B cell (primary cell): ENCODE results near the gene IL17RC. TPM values are rescaled to one million over a fixed set of nuclear protein-coding genes. Genes with fewer than 3 reads are reported as not detected.

Experiments
- ATAC-seq: fragments of 200-7000 bp; cut with Tn5 transposase; one replicate; pipeline ENCODE4 v1.10.0; 2021; ENCODE audit warnings: low read depth, mild to moderate bottlenecking, moderate number of reproducible peaks, moderate library complexity
- CTCF ChIA-PET: fragments of 350-600 bp; sonication (Branson Sonifier 250); formaldehyde crosslinking; loops from one replicate; lab custom pipeline; 2021; ENCODE audit warnings: antibody characterized with exemption, inconsistent platforms; lab: Charles Lee
- POLR2A ChIA-PET: fragments of 350-600 bp; sonication (Branson Sonifier 250); formaldehyde crosslinking; loops from one replicate; lab custom pipeline; 2021; ENCODE audit warnings: antibody characterized with exemption; lab: Charles Lee
- DNase-seq: peaks from one replicate; pipeline ENCODE4 v3.0.0; 2013
- H2AFZ ChIP-seq: 2 replicates; pipeline ENCODE4 v1.6.1; 2012; ENCODE audit warnings: mild to moderate bottlenecking, low read depth, low read length; ENCODE audit not compliant: insufficient read depth, poor library complexity, severe bottlenecking
- H3K27ac ChIP-seq, 2 donors: 1 replicate in 1 of 2; 2 replicates in 1 of 2; pipeline ENCODE4 v1.5.1; 2012 to 2013; ENCODE audit warnings: low read length in 2 of 2, mild to moderate bottlenecking in 2 of 2, moderate library complexity in 1 of 2
- H3K27me3 ChIP-seq, 4 experiments: fragments of 200-600 bp in 1 of 4; sonication (generic) in 1 of 4; replicated peaks in 1 of 4; 1 replicate in 2 of 4; 2 replicates in 2 of 4; pipeline versions ENCODE4 v1.6.1 to v1.7.0; 2013 to 2016; ENCODE audit warnings: low read length in 3 of 4, mild to moderate bottlenecking in 2 of 4, mixed read lengths in 1 of 4, moderate library complexity in 1 of 4; ENCODE audit not compliant: insufficient read depth in 4 of 4, control insufficient read depth in 3 of 4; ENCODE audit errors: control extremely low read depth in 1 of 4
- H3K36me3 ChIP-seq, 2 experiments: replicated peaks in 1 of 2; 1 replicate in 1 of 2; 2 replicates in 1 of 2; pipeline versions ENCODE4 v1.6.1 to v1.7.1; 2013; ENCODE audit warnings: low read length in 1 of 2; ENCODE audit not compliant: insufficient read depth in 2 of 2, control insufficient read depth in 1 of 2; ENCODE audit errors: control extremely low read depth in 1 of 2, extremely low read depth in 1 of 2
- H3K4me1 ChIP-seq, 2 donors: fragments of 200-600 bp in 1 of 2; sonication (generic) in 1 of 2; 1 replicate in 1 of 2; 2 replicates in 1 of 2; pipeline versions ENCODE4 v1.5.1 to v1.6.1; 2013 to 2017; ENCODE audit warnings: low read length in 2 of 2; ENCODE audit not compliant: control insufficient read depth in 2 of 2, insufficient read depth in 2 of 2
- H3K4me2 ChIP-seq: replicated peaks from 2 replicates; pipeline ENCODE3; 2012; ENCODE audit warnings: mild to moderate bottlenecking, low read depth, low read length; ENCODE audit not compliant: poor library complexity, severe bottlenecking
- H3K4me3 ChIP-seq, 5 experiments: fragments of 200-600 bp in 1 of 5; sonication (generic) in 1 of 5; 1 replicate in 3 of 5; 2 replicates in 2 of 5; pipeline versions ENCODE4 v1.5.1 to v1.7.0; 2011 to 2016; ENCODE audit warnings: low read length in 4 of 5, mild to moderate bottlenecking in 4 of 5, low read depth in 2 of 5, control low read depth in 1 of 5, moderate library complexity in 1 of 5; ENCODE audit not compliant: insufficient read depth in 1 of 5; ENCODE audit errors: control extremely low read depth in 1 of 5, extremely low read depth in 1 of 5
- H3K79me2 ChIP-seq: fragments of 200-600 bp; sonication (generic); one replicate; pipeline ENCODE4 v1.6.0; 2016; ENCODE audit warnings: low read length; ENCODE audit not compliant: control insufficient read depth, insufficient read depth
- H3K9ac ChIP-seq: fragments of 200-600 bp; sonication (generic); 2 replicates; pipeline ENCODE4 v1.6.1; 2017; ENCODE audit warnings: mild to moderate bottlenecking, low read length, moderate library complexity
- H3K9me3 ChIP-seq, 3 donors: one replicate each; pipeline versions ENCODE4 v1.6.1 to v1.7.1; 2013; ENCODE audit warnings: low read length in 2 of 3; ENCODE audit not compliant: control insufficient read depth in 2 of 3, insufficient read depth in 1 of 3; ENCODE audit errors: control extremely low read depth in 1 of 3
- H4K20me1 ChIP-seq: 2 replicates; pipeline ENCODE4 v1.6.0; 2012; ENCODE audit warnings: mild to moderate bottlenecking, low read length; ENCODE audit not compliant: insufficient read depth, control insufficient read depth, poor library complexity, severe bottlenecking
- H3K27ac Mint-ChIP-seq: one replicate; pipeline ENCODE4 v1.8.0; 2021; ENCODE audit warnings: mixed read lengths
- H3K27me3 Mint-ChIP-seq: one replicate; pipeline ENCODE4 v1.8.0; 2021; ENCODE audit warnings: mixed read lengths
- H3K4me1 Mint-ChIP-seq: one replicate; pipeline ENCODE4 v1.8.0; 2021; ENCODE audit warnings: mixed read lengths
- H3K4me3 Mint-ChIP-seq: one replicate; pipeline ENCODE4 v1.8.0; 2021; ENCODE audit warnings: mixed read lengths
- H3K9me3 Mint-ChIP-seq: one replicate; pipeline ENCODE4 v1.8.0; 2022; ENCODE audit warnings: mixed read lengths; ENCODE audit not compliant: insufficient read depth
- CTCF ChIP-seq: fragments of 200-600 bp; IDR thresholded peaks from one replicate; pipeline ENCODE4 v1.8.0; 2022; ENCODE audit warnings: antibody characterized with exemption, mild to moderate bottlenecking
- EZH2 ChIP-seq: IDR thresholded peaks from 2 replicates; pipeline ENCODE4 v1.6.1; 2012; ENCODE audit warnings: borderline replicate concordance, low read depth, mild to moderate bottlenecking, moderate library complexity, low read length; ENCODE audit not compliant: insufficient read depth, poor library complexity, severe bottlenecking
- WGBS: methylation state at CpG from one replicate; pipeline ENCODE4 v1.1.5; 2013; ENCODE audit warnings: missing lambda C conversion rate; ENCODE audit not compliant: insufficient coverage; 5-methylcytosine and 5-hydroxymethylcytosine counted together
- intact Hi-C: fragments of 100-400 bp; cut with micrococcal nuclease; formaldehyde crosslinking; loops from one replicate; pipeline ENCODE4 v1.10.0; 2022
- polyA plus RNA-seq: library from polyadenylated mRNA; depleted of rRNA; stranded (reverse); fragments of >200 nt; gene quantifications from 2 replicates; pipeline ENCODE4 v1.2.3, GENCODE V29; 2012
- total RNA-seq, 2 donors: library from RNA; stranded (reverse); fragments of 120-200 nt in 1 of 2; gene quantifications; 1 replicate in 1 of 2; 2 replicates in 1 of 2; pipeline versions ENCODE4 v1.2.3 to v1.2.4, GENCODE V29; 2013 to 2022

Gene IL17RC
- total and polyA plus RNA-seq, 2 donors (not counting 1 experiment from before 2014, with no cell fraction given) = 0.25 to 0.98 TPM

DNA sequence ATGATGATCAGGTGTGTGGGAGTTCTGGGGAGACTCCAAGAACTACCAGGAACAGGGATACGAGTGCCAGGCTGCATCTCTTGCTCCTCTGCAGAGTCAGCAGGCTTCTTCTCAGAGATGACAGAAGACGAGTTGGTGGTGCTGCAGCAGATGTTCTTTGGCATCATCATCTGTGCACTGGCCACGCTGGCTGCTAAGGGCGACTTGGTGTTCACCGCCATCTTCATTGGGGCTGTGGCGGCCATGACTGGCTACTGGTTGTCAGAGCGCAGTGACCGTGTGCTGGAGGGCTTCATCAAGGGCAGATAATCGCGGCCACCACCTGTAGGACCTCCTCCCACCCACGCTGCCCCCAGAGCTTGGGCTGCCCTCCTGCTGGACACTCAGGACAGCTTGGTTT, 27.4 kb downstream of the IL17RC start:
- TF ChIP-seq EZH2 (no peak), CTCF (no peak)
- Histone ChIP-seq H3K4me3 (no peak overlapping the region), H3K27ac (no peak overlapping the region), H3K9ac (no peak overlapping the region), H3K9me3 (no peaks in the 10 kb centered on the region), H3K79me2 (no peaks in the 10 kb centered on the region), H3K27me3 (no peaks in the 10 kb centered on the region), H3K4me1 (peaks cover 0 to 5% of the 10 kb centered on the region in 2 donors), H2AFZ (no peak overlapping the region), H4K20me1 (no peaks in the 10 kb centered on the region), H3K4me2 (no peak overlapping the region), H3K36me3 (peaks cover 0 to 8% of the 10 kb centered on the region in 2 experiments)
- intact Hi-C loops = no loop called here
- ChIA-PET POLR2A (interaction anchor here (1.1 kb wide), 1 partner anchor 12 kb away, joined by 5 read pairs; the partner anchor contains the start of gene CRELD1), CTCF (interaction anchor here (1.6 kb wide), 1 partner anchor 13 kb away, joined by 3 read pairs; no protein-coding TSS in a partner anchor)
- ATAC-seq (no peak), DNase-seq (no peak)
- no peak overlapping the region for H3K27ac Mint-ChIP-seq
- 96% methylated on average over 10 of the region's 11 CpGs for WGBS
- H3K4me3 Mint-ChIP-seq = no peak overlapping the region
- no peaks in the 10 kb centered on the region for H3K27me3 Mint-ChIP-seq
- H3K9me3 Mint-ChIP-seq = no peaks in the 10 kb centered on the region
- H3K4me1 Mint-ChIP-seq = peaks cover 5% of the 10 kb centered on the region

DNA sequence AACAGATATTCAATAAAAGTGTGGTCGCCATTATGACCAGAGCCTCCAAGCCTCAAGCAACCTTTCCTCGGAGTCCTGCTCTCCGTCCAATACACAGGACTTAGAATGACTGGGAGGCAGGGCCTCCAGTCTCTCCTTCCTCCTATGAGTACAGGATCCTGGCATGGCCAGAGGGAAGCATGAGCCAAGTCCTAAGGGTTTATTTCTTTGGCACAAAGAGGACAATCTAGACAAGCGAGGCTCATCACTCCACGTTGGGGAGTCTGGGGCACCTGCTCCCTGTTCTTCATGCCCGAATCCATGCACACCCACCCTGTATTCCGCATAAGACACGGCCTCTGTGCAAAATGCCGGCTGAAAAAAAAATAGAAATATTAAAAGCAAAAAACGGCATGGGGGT, 28.5 kb downstream of the IL17RC start:
- H3K27me3 ChIP-seq = no peaks in the 10 kb centered on the region
- H3K4me2 ChIP-seq = no peak overlapping the region
- CTCF ChIA-PET = interaction anchor here (1.1 to 2.2 kb wide), 4 partner anchors 12 to 150 kb away, joined by 3 to 47 read pairs (median 4); partner anchors contain the start of genes CRELD1 and FANCD2

More for the DNA sequence above, 28.5 kb downstream of the IL17RC start:
- Histone ChIP-seq H3K9ac (no peak overlapping the region), H2AFZ (no peak overlapping the region), H3K36me3 (peaks cover 0 to 8% of the 10 kb centered on the region in 2 experiments), H3K4me1 (peaks cover 0 to 5% of the 10 kb centered on the region in 2 donors), H3K4me3 (no peak overlapping the region), H3K79me2 (no peaks in the 10 kb centered on the region), H3K27ac (no peak overlapping the region), H3K9me3 (no peaks in the 10 kb centered on the region), H4K20me1 (no peaks in the 10 kb centered on the region)
- Mint-ChIP-seq H3K27me3 (no peaks in the 10 kb centered on the region), H3K4me1 (peaks cover 5% of the 10 kb centered on the region), H3K9me3 (no peaks in the 10 kb centered on the region), H3K27ac (peak overlapping the region; percentile 41), H3K4me3 (peak overlapping the region; percentile 71)
- 100% methylated on average over 6 of the region's 10 CpGs for WGBS
- no peak for ATAC-seq
- TF ChIP-seq EZH2 (no peak), CTCF (no peak)
- DNase-seq = no peak
- intact Hi-C loops = loop anchor here (5.0 kb wide), 1 partner anchor 302 kb away; the partner anchor contains the start of gene TATDN2
- POLR2A ChIA-PET = no interaction called here
